ENCODE measurements around the gene RAPGEF5. TPM values are rescaled to one million over a fixed set of nuclear protein-coding genes. Genes with fewer than 3 reads are reported as not detected.

Gene RAPGEF5
- total RNA-seq, 1 experiment from 2014 or later, result 13.3 TPM

DNA sequence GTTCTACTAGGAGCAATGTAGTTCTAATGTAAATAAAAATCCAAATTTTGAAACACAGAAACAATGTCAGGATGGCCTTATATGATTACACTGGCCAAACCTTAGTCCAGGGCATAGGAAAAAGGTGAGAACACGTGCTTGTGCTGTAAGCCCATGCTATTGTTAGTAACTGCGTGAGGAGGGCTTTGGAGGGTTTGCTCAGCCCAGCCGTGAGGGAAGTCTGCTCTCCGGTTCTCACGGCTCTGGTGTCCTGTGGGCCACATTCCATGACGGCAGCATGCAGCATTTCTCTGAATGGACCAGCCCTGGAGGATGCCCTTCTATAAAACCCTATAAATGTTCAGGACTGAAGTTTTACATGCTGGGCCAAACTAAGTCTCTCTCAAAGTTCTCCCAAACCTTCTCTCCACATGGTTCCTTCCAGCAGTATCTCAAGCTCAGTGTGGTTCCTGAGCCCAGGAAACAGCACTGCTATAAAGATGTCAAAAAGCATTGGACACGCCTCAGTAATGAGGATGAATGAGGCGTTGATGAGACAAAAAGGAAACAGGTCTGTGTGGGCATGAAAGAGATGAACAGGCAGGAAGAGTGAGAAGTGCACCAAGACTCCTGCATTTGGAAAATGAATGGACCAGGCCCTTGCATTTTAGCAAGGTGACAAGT is 236.4 kb downstream of the RAPGEF5 start:
- Histone ChIP-seq H2BK12ac (ENCODE audit: insufficient read length, low read depth, low read length) (no peak overlapping the region), H3K79me1 (ENCODE audit: insufficient read depth, low read depth, low read length, poor library complexity, severe bottlenecking) (no peaks in the 10 kb centered on the region), H3K79me2 (ENCODE audit: insufficient read depth, low read length) (no peaks in the 10 kb centered on the region), H3K9ac (ENCODE audit: extremely low read depth, insufficient read length, low read length) (no peak overlapping the region), H3K4ac (ENCODE audit: low read depth, low read length) (no peak overlapping the region), H4K20me1 (ENCODE audit: control insufficient read depth, insufficient read depth, insufficient read length) (no peaks in the 10 kb centered on the region), H3K14ac (ENCODE audit: insufficient read depth, low read length) (no peak overlapping the region), H3K23me2 (ENCODE audit: insufficient read length, low read depth, low read length, poor library complexity, severe bottlenecking) (no peaks in the 10 kb centered on the region), H3K56ac (ENCODE audit: insufficient read length, low read depth, low read length) (no peak overlapping the region), H2AK5ac (ENCODE audit: insufficient read length, low read length) (no peak overlapping the region), H2AFZ (ENCODE audit: low read length) (no peak overlapping the region), H3K23ac (ENCODE audit: insufficient read length, low read depth, low read length) (no peak overlapping the region), H3T11ph (ENCODE audit: low read length) (no peak overlapping the region), H3K27ac (ENCODE audit: insufficient read length, low read depth, low read length) (no peak overlapping the region), H2BK5ac (ENCODE audit: insufficient read length, low read length) (no peak overlapping the region), H3K4me1 (ENCODE audit: insufficient read depth, low read length) (no peaks in the 10 kb centered on the region; the same call in 1 of the 2 replicates), H4K91ac (ENCODE audit: insufficient read length, low read depth, low read length) (no peak overlapping the region), H3K27me3 (ENCODE audit: insufficient read depth, low read length) (no peaks in the 10 kb centered on the region), H4K5ac (ENCODE audit: insufficient read length, low read depth, low read length) (no peak overlapping the region), H2BK15ac (ENCODE audit: low read depth, low read length) (no peak overlapping the region), H3K4me2 (ENCODE audit: insufficient read depth, insufficient read length, low read length) (no peak overlapping the region), H4K8ac (replicated peaks; ENCODE audit: insufficient read length, low read depth, low read length) (no peak overlapping the region), H3K9me3 (ENCODE audit: control insufficient read depth, low read depth, low read length) (no peaks in the 10 kb centered on the region), H2BK120ac (ENCODE audit: low read depth, low read length, poor library complexity, severe bottlenecking) (no peak overlapping the region), H2BK20ac (ENCODE audit: low read depth, low read length, poor library complexity, severe bottlenecking) (no peak overlapping the region), H3K18ac (ENCODE audit: insufficient read length, low read depth, low read length) (no peak overlapping the region)
- Mint-ChIP-seq H3K9me3 (no peaks in the 10 kb centered on the region), H3K4me1 (peaks cover 13 to 16% of the 10 kb centered on the region in 2 experiments), H3K27ac (0 out of 7 replicates have a peak overlapping the region, but pooled peaks of 1 of the 3 experiments have one; percentile 11), H3K27me3 (ENCODE audit: low read depth) (no peaks in the 10 kb centered on the region), H3K4me3 (no peak overlapping the region), H3K36me3 (ENCODE audit: insufficient read depth in 1 of 3, low read depth in 3 of 3) (peaks cover 0 to 4% (median 3%) of the 10 kb centered on the region in 3 experiments; a peak in 2 of 7 replicates)
- TF ChIP-seq, protein P1, sequence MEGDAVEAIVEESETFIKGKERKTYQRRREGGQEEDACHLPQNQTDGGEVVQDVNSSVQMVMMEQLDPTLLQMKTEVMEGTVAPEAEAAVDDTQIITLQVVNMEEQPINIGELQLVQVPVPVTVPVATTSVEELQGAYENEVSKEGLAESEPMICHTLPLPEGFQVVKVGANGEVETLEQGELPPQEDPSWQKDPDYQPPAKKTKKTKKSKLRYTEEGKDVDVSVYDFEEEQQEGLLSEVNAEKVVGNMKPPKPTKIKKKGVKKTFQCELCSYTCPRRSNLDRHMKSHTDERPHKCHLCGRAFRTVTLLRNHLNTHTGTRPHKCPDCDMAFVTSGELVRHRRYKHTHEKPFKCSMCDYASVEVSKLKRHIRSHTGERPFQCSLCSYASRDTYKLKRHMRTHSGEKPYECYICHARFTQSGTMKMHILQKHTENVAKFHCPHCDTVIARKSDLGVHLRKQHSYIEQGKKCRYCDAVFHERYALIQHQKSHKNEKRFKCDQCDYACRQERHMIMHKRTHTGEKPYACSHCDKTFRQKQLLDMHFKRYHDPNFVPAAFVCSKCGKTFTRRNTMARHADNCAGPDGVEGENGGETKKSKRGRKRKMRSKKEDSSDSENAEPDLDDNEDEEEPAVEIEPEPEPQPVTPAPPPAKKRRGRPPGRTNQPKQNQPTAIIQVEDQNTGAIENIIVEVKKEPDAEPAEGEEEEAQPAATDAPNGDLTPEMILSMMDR (conservative IDR thresholded peaks at IDR 0.05), result no peak
- no peak for DNase-seq
- WGBS (ENCODE audit: extremely low coverage, insufficient read length, low lambda C conversion rate), result no CpG with 5 or more reads among the region's 8 CpGs

All from H9 (cell line).